Neuron (in vitro differentiated cells): ENCODE results near the gene GAGE12H.

Experiments used
- H2AFZ ChIP-seq: one replicate; pipeline ENCODE4 v1.6.1; 2013; ENCODE audit warnings: low read depth, mild to moderate bottlenecking, inconsistent platforms, low read length, moderate library complexity
- H3K27me3 ChIP-seq: one replicate; pipeline ENCODE4 v1.6.1; 2013; ENCODE audit warnings: low read length; ENCODE audit not compliant: insufficient read depth
- H3K36me3 ChIP-seq: one replicate; pipeline ENCODE4 v1.6.1; 2013; ENCODE audit warnings: low read length; ENCODE audit not compliant: insufficient read depth
- H3K4me1 ChIP-seq: one replicate; pipeline ENCODE4 v1.6.1; 2013; ENCODE audit warnings: low read length; ENCODE audit not compliant: insufficient read depth
- H3K4me3 ChIP-seq: 2 replicates; pipeline ENCODE4 v1.5.1; 2013; ENCODE audit warnings: mild to moderate bottlenecking, low read length, moderate library complexity
- H3K9me3 ChIP-seq: one replicate; pipeline ENCODE4 v1.6.1; 2013; ENCODE audit warnings: low read length

Gene GAGE12H

DNA sequence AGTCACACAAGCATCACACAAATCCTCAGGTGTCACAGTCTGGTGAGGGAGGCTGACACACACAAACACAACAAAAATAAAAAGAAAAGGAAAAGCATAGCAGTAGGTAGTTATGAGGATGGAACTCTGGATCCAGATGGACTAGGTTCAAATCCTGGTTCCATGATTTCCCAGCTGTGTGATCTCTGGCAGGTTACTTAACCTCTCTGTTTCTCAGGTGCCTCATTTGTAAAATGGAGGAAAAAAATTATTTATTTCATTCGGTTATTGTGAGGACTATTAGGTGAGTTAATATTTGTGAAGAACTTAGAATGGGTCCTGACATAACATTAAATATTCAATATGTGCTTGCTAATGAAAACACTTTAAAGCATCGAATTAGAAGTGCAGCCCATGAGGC lies 38.8 kb downstream of the GAGE12H start:
- Histone ChIP-seq H3K27me3 (no peaks in the 10 kb centered on the region), H3K4me1 (no peaks in the 10 kb centered on the region), H3K36me3 (no peaks in the 10 kb centered on the region), H2AFZ (no peak overlapping the region), H3K9me3 (no peaks in the 10 kb centered on the region), H3K4me3 (no peak overlapping the region)

DNA sequence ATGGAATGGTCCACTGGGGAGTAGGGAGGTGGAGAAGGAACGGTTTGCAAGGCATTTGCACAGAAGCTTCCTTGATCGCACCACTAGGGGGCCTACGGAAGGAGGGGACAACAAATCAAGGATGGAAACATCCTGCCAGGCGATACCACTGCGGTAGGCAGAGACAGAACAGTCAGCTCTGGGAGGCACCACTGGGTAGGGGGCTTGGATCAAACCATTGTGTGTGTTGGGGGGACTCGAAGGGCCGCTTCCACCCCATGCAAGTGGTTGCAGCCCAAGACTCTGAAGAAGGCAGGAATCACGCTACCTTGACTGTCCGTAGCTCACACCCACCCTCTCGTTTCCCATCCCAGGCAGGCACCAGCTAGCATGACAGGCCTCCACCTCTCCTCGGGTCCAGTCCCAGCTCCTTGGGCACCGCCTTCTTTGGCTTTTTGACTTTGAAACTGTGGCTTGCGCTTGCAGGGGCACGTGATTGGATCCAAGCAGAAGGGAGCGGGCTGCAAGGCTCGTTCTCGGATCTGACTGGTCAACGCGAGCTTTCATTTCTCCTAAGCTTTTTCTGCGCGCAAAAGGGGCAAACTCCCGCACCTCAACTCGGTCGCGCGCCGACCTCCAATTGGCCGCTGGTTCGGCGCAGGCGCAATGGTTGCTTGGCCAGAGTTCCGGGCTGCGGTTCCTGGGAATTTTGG lies 47.5 kb downstream of the GAGE12H start:
- H3K4me3 ChIP-seq: no peak overlapping the region
- no peaks in the 10 kb centered on the region for H3K4me1 ChIP-seq
- no peak overlapping the region for H2AFZ ChIP-seq
- no peaks in the 10 kb centered on the region for H3K27me3 ChIP-seq
- no peaks in the 10 kb centered on the region for H3K9me3 ChIP-seq
- H3K36me3 ChIP-seq: no peaks in the 10 kb centered on the region
